Thymus (tissue), 11 donors: Measurements from ENCODE around the gene NR2E1. TPM values are rescaled to one million over a fixed set of nuclear protein-coding genes. Genes with fewer than 3 reads are reported as not detected.

Source experiments
- DNase-seq, 9 donors: peaks; one replicate each; pipeline ENCODE4 v3.0.0-alpha.2; 2013; ENCODE audit warnings: low spot score in 9 of 9, low read depth in 6 of 9, missing footprints in 1 of 9
- H3K27ac ChIP-seq, 2 donors: one replicate each; pipeline ENCODE4 v1.5.1; 2013; ENCODE audit warnings: control low read depth in 1 of 2, low read depth in 1 of 2, low read length in 1 of 2, mild to moderate bottlenecking in 1 of 2, moderate library complexity in 1 of 2
- H3K27me3 ChIP-seq, 2 donors: one replicate each; pipeline ENCODE4 v1.5.1; 2013; ENCODE audit warnings: low read length in 1 of 2; ENCODE audit not compliant: control insufficient read depth in 2 of 2, insufficient read depth in 1 of 2
- H3K36me3 ChIP-seq, 2 donors: one replicate each; pipeline ENCODE4 v1.5.1; 2013; ENCODE audit warnings: low read length in 1 of 2, mild to moderate bottlenecking in 1 of 2, moderate library complexity in 1 of 2; ENCODE audit not compliant: control insufficient read depth in 2 of 2, insufficient read depth in 2 of 2
- H3K4me1 ChIP-seq, 2 donors: one replicate each; pipeline ENCODE4 v1.5.1; 2013; ENCODE audit warnings: low read length in 2 of 2; ENCODE audit not compliant: control insufficient read depth in 2 of 2, insufficient read depth in 2 of 2
- H3K4me3 ChIP-seq, 2 donors: one replicate each; pipeline ENCODE4 v1.5.1; 2013; ENCODE audit warnings: low read length in 2 of 2, control low read depth in 1 of 2, mild to moderate bottlenecking in 1 of 2
- H3K9me3 ChIP-seq, 2 donors: one replicate each; pipeline ENCODE4 v1.5.1; 2013; ENCODE audit warnings: low read length in 1 of 2, mild to moderate bottlenecking in 1 of 2; ENCODE audit not compliant: control insufficient read depth in 2 of 2, insufficient read depth in 1 of 2
- WGBS: extraction: QIAGEN DNeasy Blood & Tissue Kit; methylation state at CpG from one replicate; pipeline ENCODE4 v1.1.7; 2013; 5-methylcytosine and 5-hydroxymethylcytosine counted together
- polyA plus RNA-seq: library from polyadenylated mRNA; stranded (reverse); fragments of 200-250 nt; gene quantifications from one replicate; pipeline ENCODE4 v1.2.3, GENCODE V29; 2013
- total RNA-seq: library from RNA; stranded (reverse); fragments of 120-200 nt; gene quantifications from one replicate; pipeline ENCODE4 v1.2.4, GENCODE V29; 2013
- donor health status: healthy.

Gene NR2E1
- total and polyA plus RNA-seq, 2 donors = 0.05 to 0.11 TPM

DNA sequence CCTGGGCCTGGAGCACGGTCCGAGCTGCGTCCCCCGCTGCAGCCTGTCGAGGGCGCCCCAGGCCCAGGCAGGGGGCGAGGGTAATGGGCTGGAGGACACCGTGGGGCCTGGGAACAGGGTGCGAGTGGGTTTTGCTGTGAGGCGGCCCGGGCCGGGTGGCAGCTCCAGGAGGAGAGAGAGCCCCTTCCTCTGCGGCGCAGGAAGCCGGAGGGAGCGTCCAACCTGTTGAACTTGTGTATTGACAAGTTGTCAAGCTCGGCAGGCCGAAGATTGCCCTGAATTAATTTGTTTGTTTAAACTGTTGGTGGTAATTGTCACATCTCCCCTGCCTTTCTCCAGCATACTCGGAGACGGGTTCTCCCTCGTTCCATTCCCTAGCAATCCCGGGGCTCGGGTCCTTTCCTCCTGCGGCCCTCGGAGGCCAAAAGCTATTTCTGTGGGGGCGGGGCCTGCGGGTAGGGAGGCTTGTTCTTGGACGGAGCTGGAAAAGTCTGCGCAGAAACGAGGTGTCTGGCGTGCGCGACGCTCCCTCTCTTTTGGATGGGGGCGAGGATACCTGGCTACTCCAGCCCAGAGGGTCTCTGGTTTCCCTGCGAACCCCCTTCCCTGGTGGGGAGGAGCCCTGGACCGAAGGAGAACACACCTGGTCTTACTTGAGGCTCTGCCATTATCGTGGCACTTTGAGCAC lies 9.9 kb downstream of the NR2E1 start:
- DNase-seq = no peak

DNA sequence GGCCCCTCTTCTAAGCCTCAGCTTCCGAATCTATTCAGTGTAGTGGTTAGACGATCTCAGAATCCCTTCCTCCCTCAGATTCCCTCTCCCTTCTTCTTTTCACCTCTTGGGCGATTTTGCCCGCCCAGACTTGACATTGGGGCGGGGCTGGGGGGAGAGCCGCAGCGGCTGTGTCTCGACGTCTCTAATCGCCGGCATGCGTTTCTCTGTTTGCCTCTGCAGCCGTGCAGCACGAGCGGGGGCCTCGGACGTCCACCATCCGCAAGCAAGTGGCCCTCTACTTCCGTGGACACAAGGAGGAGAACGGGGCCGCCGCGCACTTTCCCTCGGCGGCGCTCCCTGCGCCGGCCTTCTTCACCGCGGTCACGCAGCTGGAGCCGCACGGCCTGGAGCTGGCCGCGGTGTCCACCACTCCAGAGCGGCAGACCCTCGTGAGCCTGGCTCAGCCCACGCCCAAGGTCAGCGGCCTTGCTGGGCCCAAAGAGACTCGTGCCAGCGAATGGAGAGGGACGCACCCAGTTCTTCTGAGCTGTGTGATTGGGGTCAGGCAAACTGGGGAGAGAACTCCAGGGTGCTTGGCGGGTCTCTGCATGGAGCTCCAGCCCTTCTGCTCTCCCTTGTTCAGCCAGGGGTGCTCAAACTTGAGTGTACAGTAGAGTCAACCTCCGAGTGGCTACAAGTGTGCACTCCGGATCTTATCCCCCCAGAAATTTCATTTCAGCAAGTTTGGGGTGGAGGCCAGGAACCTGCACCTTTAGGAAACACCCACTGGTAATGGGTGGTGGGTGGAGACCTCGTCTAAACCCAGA lies 10.7 kb downstream of the NR2E1 start:
- H3K36me3 ChIP-seq = no peaks in the 10 kb centered on the region
- H3K4me3 ChIP-seq = no peak overlapping the region
- H3K27ac ChIP-seq = no peak overlapping the region
- H3K4me1 ChIP-seq = peaks cover 0 to 12% of the 10 kb centered on the region in 2 donors
- 12% methylated on average over 46 of the region's 46 CpGs for whole genome bisulfite sequencing
- no peak for DNase-seq
- H3K9me3 ChIP-seq = peaks cover 1 to 20% of the 10 kb centered on the region in 2 donors
- peaks cover 54 to 99% of the 10 kb centered on the region in 2 donors for H3K27me3 ChIP-seq

More for the DNA sequence above, 9.9 kb downstream of the NR2E1 start:
- 5% methylated on average over 38 of the region's 38 CpGs for WGBS
- H3K4me1 ChIP-seq = peaks cover 0 to 12% of the 10 kb centered on the region in 2 donors
- peaks cover 1 to 22% of the 10 kb centered on the region in 2 donors for H3K9me3 ChIP-seq
- peaks cover 56 to 99% of the 10 kb centered on the region in 2 donors for H3K27me3 ChIP-seq
- no peak overlapping the region for H3K4me3 ChIP-seq
- no peak overlapping the region for H3K27ac ChIP-seq
- H3K36me3 ChIP-seq = no peaks in the 10 kb centered on the region

DNA sequence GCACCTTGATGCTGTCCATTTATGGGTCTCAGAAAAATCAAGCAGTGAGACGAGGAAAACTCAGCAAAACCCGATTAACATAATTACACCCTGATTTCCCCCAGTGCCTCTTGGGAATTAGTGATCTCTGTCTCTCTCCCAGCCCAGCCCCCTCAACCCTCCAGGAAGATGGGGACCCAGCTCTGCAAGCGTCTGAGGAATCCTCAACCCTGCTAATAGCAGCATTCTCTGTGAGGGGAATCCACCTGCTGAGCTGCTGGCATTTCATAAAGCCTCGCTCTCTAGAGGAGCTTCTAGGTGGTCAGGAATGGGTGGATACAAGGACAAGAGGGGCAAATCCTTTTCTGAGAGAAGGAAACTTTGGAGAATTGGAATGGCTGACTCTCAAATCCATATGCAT lies 13.9 kb downstream of the NR2E1 start:
- no peak for DNase-seq
- Histone ChIP-seq H3K27ac (no peak overlapping the region), H3K9me3 (peaks cover 0 to 7% of the 10 kb centered on the region in 2 donors), H3K36me3 (no peaks in the 10 kb centered on the region), H3K4me3 (no peak overlapping the region), H3K4me1 (peaks cover 0 to 12% of the 10 kb centered on the region in 2 donors), H3K27me3 (peaks cover 35 to 90% of the 10 kb centered on the region in 2 donors)
- WGBS = 25% methylated on average over 4 of the region's 4 CpGs

- 29% methylated on average over 1 of the region's 1 CpG for WGBS
- no peaks in the 10 kb centered on the region for H3K36me3 ChIP-seq
- H3K9me3 ChIP-seq = peaks cover 0 to 3% of the 10 kb centered on the region in 2 donors
- no peak overlapping the region for H3K27ac ChIP-seq
- peaks cover 30 to 86% of the 10 kb centered on the region in 2 donors for H3K27me3 ChIP-seq
- no peak overlapping the region for H3K4me3 ChIP-seq
- H3K4me1 ChIP-seq = peaks cover 0 to 11% of the 10 kb centered on the region in 2 donors
- no peak for DNase-seq
These were observed 14.4 kb downstream of the NR2E1 start for GRCh38 chr6:108180266-108180665.

DNA sequence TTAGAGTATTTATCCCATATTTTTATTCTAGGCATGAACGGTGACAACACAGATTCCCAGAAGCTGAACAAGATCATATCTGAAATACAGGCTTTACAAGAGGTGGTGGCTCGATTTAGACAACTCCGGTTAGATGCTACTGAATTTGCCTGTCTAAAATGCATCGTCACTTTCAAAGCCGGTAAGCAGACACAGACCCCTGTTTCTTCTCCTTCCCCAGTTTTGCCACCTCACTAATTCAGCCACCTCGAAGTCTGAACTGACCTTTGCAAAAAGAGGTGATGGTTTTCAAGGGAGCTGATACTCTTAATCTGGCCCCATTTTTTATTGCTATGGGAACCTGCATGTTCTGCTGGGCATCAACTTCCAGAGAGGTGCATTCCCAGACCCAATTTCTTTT lies 15.0 kb downstream of the NR2E1 start:
- Histone ChIP-seq H3K4me1 (peaks cover 0 to 6% of the 10 kb centered on the region in 2 donors), H3K27me3 (peaks cover 25 to 85% of the 10 kb centered on the region in 2 donors), H3K9me3 (no peaks in the 10 kb centered on the region), H3K27ac (no peak overlapping the region), H3K36me3 (no peaks in the 10 kb centered on the region), H3K4me3 (no peak overlapping the region)
- 63% methylated on average over 6 of the region's 6 CpGs for WGBS
- DNase-seq = no peak

- no peaks in the 10 kb centered on the region for H3K36me3 ChIP-seq
- H3K27me3 ChIP-seq = peaks cover 6 to 65% of the 10 kb centered on the region in 2 donors
- H3K4me3 ChIP-seq = no peak overlapping the region
- no peaks in the 10 kb centered on the region for H3K9me3 ChIP-seq
- no peak overlapping the region for H3K27ac ChIP-seq
- DNase-seq = no peak
- H3K4me1 ChIP-seq = no peaks in the 10 kb centered on the region
- 90% methylated on average over 2 of the region's 2 CpGs for WGBS
These were observed 20.4 kb downstream of the NR2E1 start for GRCh38 chr6:108186226-108186625.

DNA sequence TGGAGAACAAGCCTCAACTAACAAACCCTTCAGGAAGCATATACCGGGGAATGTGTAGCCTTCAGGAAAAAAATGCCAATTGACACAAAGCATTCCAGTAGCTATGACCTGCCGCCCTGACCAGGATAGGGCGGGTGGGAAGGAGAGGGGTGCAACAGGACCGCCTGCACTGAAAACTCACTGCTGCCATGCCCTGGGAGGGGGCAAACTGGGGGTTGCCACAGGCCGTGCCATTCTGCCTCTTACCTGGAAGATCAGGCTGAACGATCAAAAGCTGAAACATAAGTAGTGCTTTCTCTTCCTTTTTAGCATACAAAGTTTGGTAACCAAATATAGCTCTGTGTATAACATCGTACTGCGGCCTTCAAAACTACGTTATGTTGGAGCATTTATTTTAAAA lies 21.7 kb downstream of the NR2E1 start:
- H3K36me3 ChIP-seq = no peaks in the 10 kb centered on the region
- 95% methylated on average over 9 of the region's 9 CpGs for WGBS
- DNase-seq = no peak
- peaks cover 2 to 56% of the 10 kb centered on the region in 2 donors for H3K27me3 ChIP-seq
- no peaks in the 10 kb centered on the region for H3K9me3 ChIP-seq
- H3K4me1 ChIP-seq = no peaks in the 10 kb centered on the region
- no peak overlapping the region for H3K4me3 ChIP-seq
- H3K27ac ChIP-seq = no peak overlapping the region

DNA sequence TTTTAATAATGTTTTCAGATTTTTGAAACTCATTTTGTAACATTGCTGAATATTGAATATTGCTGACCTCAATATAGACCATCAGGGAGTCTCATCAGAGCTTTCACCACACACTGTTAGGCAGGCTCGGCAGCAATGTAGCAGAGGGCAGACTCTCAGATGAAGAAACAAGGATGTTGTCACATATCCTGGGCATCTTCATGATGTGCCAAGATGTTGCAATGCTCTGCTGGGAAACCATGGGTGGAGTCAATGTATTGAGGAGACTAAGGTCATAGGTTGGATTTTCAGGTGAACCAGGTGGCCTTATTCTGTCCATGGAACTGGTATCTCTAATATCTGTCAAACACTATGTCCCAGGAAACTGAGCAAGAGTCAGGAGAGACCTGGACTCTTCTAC lies 27.3 kb downstream of the NR2E1 start:
- peaks cover 0 to 20% of the 10 kb centered on the region in 2 donors for H3K27me3 ChIP-seq
- 100% methylated on average over 1 of the region's 1 CpG for WGBS
- no peak overlapping the region for H3K27ac ChIP-seq
- no peaks in the 10 kb centered on the region for H3K9me3 ChIP-seq
- no peaks in the 10 kb centered on the region for H3K36me3 ChIP-seq
- H3K4me3 ChIP-seq = no peak overlapping the region
- H3K4me1 ChIP-seq = no peaks in the 10 kb centered on the region
- DNase-seq = no peak

DNA sequence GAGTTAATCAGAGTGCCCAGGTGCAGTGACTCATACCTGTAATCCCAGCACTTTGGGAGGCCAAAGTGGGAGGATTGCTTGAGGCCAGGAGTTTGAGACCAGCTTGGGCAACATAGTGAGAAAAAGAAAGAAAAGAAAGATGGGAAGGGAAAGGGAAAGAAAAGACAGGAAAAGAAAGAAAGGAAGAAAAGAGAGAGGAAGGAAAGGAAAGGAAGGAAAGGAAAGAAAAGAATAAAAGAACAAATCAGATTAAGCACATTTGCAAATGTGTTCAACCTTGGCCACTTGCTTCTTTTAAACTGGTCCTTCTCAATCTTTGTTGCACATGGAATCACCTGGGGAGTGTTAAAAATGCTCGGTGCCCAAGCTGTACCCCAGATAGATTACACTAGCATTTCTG lies 28.0 kb downstream of the NR2E1 start:
- no peak overlapping the region for H3K27ac ChIP-seq
- H3K9me3 ChIP-seq = no peaks in the 10 kb centered on the region
- no peak overlapping the region for H3K4me3 ChIP-seq
- no peak for DNase-seq
- WGBS = 91% methylated on average over 1 of the region's 1 CpG
- H3K36me3 ChIP-seq = no peaks in the 10 kb centered on the region
- H3K4me1 ChIP-seq = no peaks in the 10 kb centered on the region
- peaks cover 0 to 18% of the 10 kb centered on the region in 2 donors for H3K27me3 ChIP-seq
